Heart left ventricle (tissue), 16 donors: ENCODE data around the gene SLC25A10. TPM values are rescaled to one million over a fixed set of nuclear protein-coding genes. Genes with fewer than 3 reads are reported as not detected.
"Not testable (repeated sequence)": the region's sequence is repeated elsewhere in the genome, so short reads cannot be mapped to it uniquely, and the experiment has no call there.

Source experiments
- ATAC-seq, 4 donors: fragments of 200-7000 bp; cut with Tn5 transposase; one replicate each; pipeline ENCODE4 v1.9.1; 2020 to 2022; ENCODE audit warnings: moderate library complexity in 4 of 4, mild to moderate bottlenecking in 3 of 4, moderate number of reproducible peaks in 1 of 4
- DNase-seq, 5 donors: peaks; one replicate each; pipeline ENCODE4 v3.0.0-alpha.2; 2020
- H3K27ac ChIP-seq, 12 donors: fragments of 200-600 bp; sonication (generic) in 4 of 12; one replicate each; pipeline versions ENCODE4 v1.5.0 to v1.8.0; 2016 to 2022; ENCODE audit warnings: mild to moderate bottlenecking in 2 of 12
- H3K27me3 ChIP-seq, 9 donors: fragments of 200-600 bp; sonication (generic) in 2 of 9; one replicate each; pipeline versions ENCODE4 v1.5.1 to v1.8.0; 2016 to 2022; ENCODE audit warnings: mild to moderate bottlenecking in 3 of 9
- H3K36me3 ChIP-seq, 9 donors: fragments of 200-600 bp; sonication (generic) in 2 of 9; one replicate each; pipeline versions ENCODE4 v1.5.0 to v1.8.0; 2018 to 2022; ENCODE audit warnings: mild to moderate bottlenecking in 2 of 9
- H3K4me1 ChIP-seq, 12 donors: fragments of 200-600 bp; sonication (generic) in 4 of 12; one replicate each; pipeline versions ENCODE4 v1.5.0 to v1.8.0; 2016 to 2022; ENCODE audit warnings: mild to moderate bottlenecking in 3 of 12
- H3K4me3 ChIP-seq, 12 donors: fragments of 200-600 bp; sonication (generic) in 4 of 12; one replicate each; pipeline versions ENCODE4 v1.5.0 to v1.8.0; 2017 to 2022; ENCODE audit warnings: mild to moderate bottlenecking in 9 of 12, moderate library complexity in 4 of 12
- H3K9me3 ChIP-seq, 12 donors: fragments of 200-600 bp; sonication (generic) in 4 of 12; one replicate each; pipeline versions ENCODE4 v1.5.0 to v1.8.0; 2016 to 2022; ENCODE audit warnings: mild to moderate bottlenecking in 1 of 12
- CTCF ChIP-seq, 12 donors: fragments of 200-600 bp; sonication (generic) in 4 of 12; IDR thresholded peaks; one replicate each; pipeline versions ENCODE4 v1.5.0 to v1.8.0; 2018 to 2022; ENCODE audit warnings: antibody characterized with exemption in 12 of 12, mild to moderate bottlenecking in 5 of 12
- POLR2A ChIP-seq, 2 donors: fragments of 450-650 bp; IDR thresholded peaks; one replicate each; pipeline ENCODE4 v1.6.1; 2017; ENCODE audit warnings: antibody characterized with exemption in 2 of 2, mild to moderate bottlenecking in 2 of 2, moderate library complexity in 2 of 2
- WGBS, 4 donors: extraction: QIAGEN DNeasy Blood & Tissue Kit in 2 of 4; methylation state at CpG; one replicate each; pipeline versions ENCODE4 v1.1.5 to v1.1.7; 2013 to 2018; 5-methylcytosine and 5-hydroxymethylcytosine counted together
- intact Hi-C, 10 donors: fragments of 100-400 bp; cut with DNase I; formaldehyde crosslinking; loops; one replicate each; pipeline versions ENCODE4 v1.11.1 to v1.14.2; 2022
- polyA plus RNA-seq, 2 donors: library from polyadenylated mRNA; stranded (reverse); fragments of 200-250 nt; gene quantifications; one replicate each; pipeline ENCODE4 v1.2.3, GENCODE V29; 2013
- total RNA-seq, 9 donors: library from RNA; depleted of rRNA in 2 of 9; stranded (reverse); fragments of >200 nt in 2 of 9; fragmentation: NEBNext Ultra II Directional in 3 of 9; extraction: Animal tissue kit (Norgen Biotek cat#: 25700) in 3 of 9; gene quantifications; one replicate each; pipeline versions ENCODE4 v1.1.0 to v1.2.4, GENCODE V29; 2016 to 2023
- donor health status: ischemic (EF 13 %, LVEDD 7.1; RV severe dilation, severe dysfunction).
- donor health status: healthy with polysubstance abuse.
- donor health status: DM: no; HTN: yes; CAD: no.
- donor health status: DM: no; HTN: no; CAD: no.
- donor health status: ischemic (EF 25% LVEDD 6.9; RV normal size, moderate dysfunction).
- donor health status: ischemic (EF 25% LVEDD 5.7; RV mildly dilated, moderate dysfunction).
- donor health status: healthy.
- donor health status: DM: yes; HTN: yes; CAD: no.
- donor health status: ischemic (EF 35%, LVEDD 5.7; RV mildly dilated, moderate dysfunction).
- donor health status: nonischemic (EF 11% LVEDD 7.7; RV severe dilation, severe dysfunction).
- donor health status: DM: yes; HTN: yes; CAD: no.
- donor health status: PGD.
- donor health status: ischemic (EF 29% LVEDD 5.4; RV normal size, mild dysfunction).
- donor health status: nonischemic (EF 23%, LVEDD 6.1; RV moderate dilation, normal function).

The SLC25A10 gene
- total and polyA plus RNA-seq, 11 donors, result 7.0 to 17.9 (median 9.4) TPM

GRCh38 chr17:81738801-81739393, 26.8 kb downstream of the SLC25A10 start:
- no peak overlapping the region for H3K4me3 ChIP-seq
- TF ChIP-seq POLR2A (IDR thresholded peaks at IDR 0.05), result no peak
- TF ChIP-seq CTCF (IDR thresholded peaks at IDR 0.05), result no peak
- intact Hi-C loops, result no loop called here
- ATAC-seq, result no peak
- 85 to 91% (median 86%) methylated on average over 20 to 27 of the region's 27 CpGs for WGBS, 4 donors
- no peak overlapping the region for H3K27ac ChIP-seq
- H3K9me3 ChIP-seq, result no peaks in the 10 kb centered on the region
- H3K27me3 ChIP-seq, result peaks cover 0 to 12% (median 0%) of the 10 kb centered on the region in 9 donors
- H3K36me3 ChIP-seq, result no peaks in the 10 kb centered on the region
- peaks cover 0 to 13% (median 2%) of the 10 kb centered on the region in 12 donors for H3K4me1 ChIP-seq
- no peak for DNase-seq

- H3K36me3 ChIP-seq, H3K4me1 ChIP-seq, ATAC-seq, H3K9me3 ChIP-seq, intact Hi-C loops, DNase-seq, H3K4me3 ChIP-seq, H3K27ac ChIP-seq: not testable (repeated sequence)
- H3K27me3 ChIP-seq, result peaks cover 0 to 12% (median 0%) of the 10 kb centered on the region in 9 donors
- 92 to 96% (median 94%) methylated on average over 8 of the region's 8 CpGs for WGBS, 4 donors
Measured at GRCh38 chr17:81739593-81739992, 27.5 kb downstream of the SLC25A10 start.

- Histone ChIP-seq H3K36me3 (no peaks in the 10 kb centered on the region), H3K9me3 (no peaks in the 10 kb centered on the region), H3K4me1 (peaks cover 0 to 7% (median under 1%) of the 10 kb centered on the region in 12 donors), H3K27me3 (peaks cover 0 to 12% (median 0%) of the 10 kb centered on the region in 9 donors), H3K4me3 (peak overlapping the region in 1 of 12 donors; percentile 4), H3K27ac (no peak overlapping the region)
- DNase-seq (no peak), ATAC-seq (peak in 3 of 4 donors; percentile 24 to 39 (median 27))
- TF ChIP-seq CTCF (IDR thresholded peaks at IDR 0.05) (no peak), POLR2A (IDR thresholded peaks at IDR 0.05) (no peak)
- intact Hi-C loops, result no loop called here
- WGBS, 4 donors, result 38 to 53% (median 46%) methylated on average over 28 of the region's 28 CpGs
Measured at GRCh38 chr17:81740395-81740961, 28.4 kb downstream of the SLC25A10 start.

- Histone ChIP-seq H3K27ac (no peak overlapping the region), H3K27me3 (peaks cover 0 to 12% (median 0%) of the 10 kb centered on the region in 9 donors), H3K9me3 (no peaks in the 10 kb centered on the region), H3K4me3 (no peak overlapping the region), H3K36me3 (no peaks in the 10 kb centered on the region), H3K4me1 (peaks cover 0 to 2% (median 0%) of the 10 kb centered on the region in 12 donors)
- no peak for TF ChIP-seq POLR2A (IDR thresholded peaks at IDR 0.05)
- no peak for TF ChIP-seq CTCF (IDR thresholded peaks at IDR 0.05)
- DNase-seq (no peak), ATAC-seq (peak in 1 of 4 donors; percentile 29)
- WGBS, 4 donors, result 48 to 55% (median 53%) methylated on average over 12 to 22 of the region's 22 CpGs
- intact Hi-C loops, result no loop called here
Measured at GRCh38 chr17:81741049-81741593, 29.0 kb downstream of the SLC25A10 start.
